Stimulated activated CD4-positive, alpha-beta T cell treated with anti-CD3 and anti-CD28 coated beads, Interleukin-1b, Interleukin-23, amount 100 ng/mL, for 4 hours (primary cell): ENCODE data around the gene C1orf50.
"Not testable (repeated sequence)": the region's sequence is repeated elsewhere in the genome, so short reads cannot be mapped to it uniquely, and the experiment has no call there.

Experiments used
- DNase-seq, 2 donors: peaks; one replicate each; pipeline ENCODE4 v3.0.0-alpha.2; 2020; ENCODE audit warnings: low read depth in 2 of 2

The C1orf50 gene

DNA sequence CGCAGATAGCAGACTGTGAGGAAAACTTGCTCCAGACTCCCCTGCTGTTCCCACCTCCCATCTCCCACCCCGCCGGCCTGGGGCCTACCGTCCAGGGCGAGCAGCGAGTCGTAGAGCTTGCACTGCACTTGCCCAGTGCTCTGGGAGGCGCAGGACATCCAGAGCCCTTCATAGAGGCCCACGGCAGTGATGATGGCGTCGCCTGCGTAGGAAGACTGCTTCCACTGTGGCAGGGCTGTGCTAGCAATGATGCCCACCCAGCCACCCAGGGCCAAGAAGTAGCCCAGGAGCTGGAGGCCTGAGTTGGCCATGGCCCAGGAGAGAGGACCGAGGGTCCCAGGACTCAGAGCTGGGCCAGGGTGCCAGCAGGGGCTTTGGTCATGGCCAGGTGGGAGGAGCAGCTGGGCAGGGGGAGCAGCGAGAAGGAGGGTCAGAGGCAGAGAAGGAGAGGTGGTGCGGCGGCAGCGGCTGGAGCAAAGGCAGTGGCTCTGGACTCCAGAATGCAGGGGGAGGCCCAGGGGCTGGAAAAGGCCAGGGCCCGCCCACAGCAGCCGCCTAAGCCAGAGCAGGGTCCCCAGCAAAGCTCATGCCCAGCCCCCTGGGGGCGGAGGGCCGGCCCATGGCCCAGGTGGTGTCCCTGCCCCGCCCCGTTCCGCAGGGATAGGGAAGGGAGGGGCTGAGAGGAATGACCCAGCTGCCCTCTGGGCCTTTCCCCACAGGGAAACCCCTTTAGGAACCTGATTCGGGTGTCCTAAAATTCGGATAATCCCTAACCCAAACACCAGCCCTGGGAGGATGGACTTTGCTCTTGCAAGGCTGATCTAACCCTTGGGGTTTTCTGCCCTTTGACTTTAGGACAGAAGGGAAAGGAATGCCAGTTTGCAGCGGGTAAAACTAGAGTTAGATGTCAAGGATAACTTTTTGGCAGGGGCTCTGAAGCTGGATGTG is 27.0 kb upstream of the C1orf50 start, which contains the start of gene CLDN19:
CLDN19 (minus strand) TSS at position 484 of the 948 bp plus-strand sequence; CDS start at position 311, 173 bp downstream.
- DNase-seq, result no peak

DNA sequence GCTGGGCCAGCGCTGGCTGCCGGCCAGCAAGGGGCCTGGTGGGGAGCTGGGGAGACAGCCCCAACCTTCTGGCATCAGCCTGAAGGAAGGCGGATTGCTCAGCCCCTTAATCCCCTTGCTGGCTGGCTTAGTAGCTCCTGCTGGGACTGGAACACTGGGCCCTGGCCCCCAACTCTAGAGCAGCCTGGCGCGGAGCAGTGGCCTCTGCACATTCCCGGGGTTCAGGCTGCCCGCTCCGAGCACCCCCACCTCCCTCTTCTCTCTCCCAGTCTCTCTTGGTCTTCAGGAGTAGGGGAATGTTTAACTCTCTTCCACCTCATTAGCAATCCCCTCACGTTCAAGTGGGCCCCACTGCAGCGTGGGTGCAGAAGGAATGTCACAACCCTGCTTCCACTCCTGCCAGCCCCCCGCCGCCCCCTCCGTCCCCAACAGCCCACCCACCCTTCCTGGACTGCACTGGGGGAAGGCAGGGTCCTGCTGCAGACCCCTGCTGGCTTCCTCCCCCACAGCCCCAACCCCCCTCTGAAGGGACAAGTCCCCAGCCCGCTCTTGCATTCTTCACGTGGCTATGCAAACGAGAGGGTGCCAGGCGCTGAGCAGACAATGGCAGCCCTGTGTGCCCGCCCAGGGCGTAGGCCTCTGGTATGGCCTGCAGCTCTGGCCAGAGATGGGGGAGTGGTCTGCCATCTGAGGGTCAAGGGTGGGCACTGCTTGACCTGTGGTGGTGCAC is 26.0 kb upstream of the C1orf50 start:
- no peak for DNase-seq

DNA sequence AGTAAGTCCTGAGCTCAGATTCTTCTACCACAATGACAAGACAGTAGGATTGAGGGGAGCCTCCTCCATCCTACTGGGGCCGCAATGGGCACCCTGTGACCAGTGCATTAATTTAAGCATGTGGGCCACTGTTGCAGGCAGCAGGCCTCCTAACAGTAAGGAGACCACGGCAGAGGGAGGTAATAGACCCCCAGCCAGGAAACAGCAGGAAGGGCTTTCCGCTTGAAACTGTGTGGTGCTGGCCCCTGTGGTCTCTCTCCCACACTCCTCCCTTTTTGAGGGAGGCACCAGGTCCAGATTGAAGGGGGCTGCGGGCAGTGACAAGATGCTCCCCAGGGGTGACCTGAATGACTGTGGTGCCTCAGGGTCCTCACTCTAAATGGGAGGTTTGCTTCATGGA is 25.3 kb upstream of the C1orf50 start:
- DNase-seq, result no peak

DNA sequence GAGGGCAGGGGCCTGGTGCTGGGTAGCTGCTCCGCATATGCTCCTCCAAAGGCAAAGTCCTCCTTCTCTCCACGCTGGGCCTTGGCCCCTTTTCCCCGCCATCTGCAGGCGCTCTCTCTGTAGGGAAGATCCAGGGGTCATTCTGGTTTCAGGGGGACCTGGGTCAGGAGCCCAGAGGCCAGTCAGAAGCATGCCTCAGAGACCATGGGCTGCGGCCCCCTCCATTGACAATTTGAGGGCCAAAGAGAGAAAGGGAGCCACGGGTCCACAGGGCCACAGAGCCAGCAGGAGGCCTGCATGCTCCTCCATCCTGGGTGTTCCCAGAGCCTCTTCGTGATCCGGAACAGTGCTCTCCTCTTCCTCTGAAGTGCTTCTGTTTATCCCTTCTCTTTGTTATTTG is 24.9 kb upstream of the C1orf50 start:
- no peak for DNase-seq

DNA sequence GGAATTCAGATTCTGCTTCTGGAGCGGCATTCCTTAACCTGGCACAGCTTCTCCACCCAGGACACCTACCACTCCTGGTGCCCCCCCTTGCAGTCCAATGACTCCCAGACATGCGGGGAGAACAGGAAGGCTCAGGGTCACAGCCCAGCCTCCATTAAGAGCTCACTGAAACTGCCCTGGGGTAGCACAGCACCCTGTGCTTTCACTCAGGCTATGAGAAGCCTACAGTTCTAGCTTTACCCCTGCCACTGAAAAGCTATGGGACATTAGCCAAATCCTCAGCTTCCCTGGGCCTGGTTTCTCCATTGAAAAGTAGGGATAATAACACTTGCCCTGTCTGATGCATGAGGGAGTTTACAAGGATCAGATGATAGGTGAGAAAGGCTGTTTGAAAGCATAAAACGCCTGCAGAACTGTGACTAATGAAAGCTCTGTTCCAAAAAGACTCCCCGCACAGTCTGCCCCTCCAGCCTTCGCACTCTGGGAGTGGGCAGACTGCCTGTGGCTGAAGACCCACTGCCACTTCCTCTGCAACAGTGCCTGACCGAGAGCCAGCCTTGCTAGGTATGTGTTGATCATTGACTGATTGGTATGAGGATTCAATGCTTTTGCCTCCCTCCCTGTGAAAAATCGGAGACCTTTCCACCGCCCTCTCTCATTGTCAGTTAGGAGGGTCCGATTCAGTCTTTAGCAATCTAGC is 24.3 kb upstream of the C1orf50 start:
- DNase-seq, result no peak

DNA sequence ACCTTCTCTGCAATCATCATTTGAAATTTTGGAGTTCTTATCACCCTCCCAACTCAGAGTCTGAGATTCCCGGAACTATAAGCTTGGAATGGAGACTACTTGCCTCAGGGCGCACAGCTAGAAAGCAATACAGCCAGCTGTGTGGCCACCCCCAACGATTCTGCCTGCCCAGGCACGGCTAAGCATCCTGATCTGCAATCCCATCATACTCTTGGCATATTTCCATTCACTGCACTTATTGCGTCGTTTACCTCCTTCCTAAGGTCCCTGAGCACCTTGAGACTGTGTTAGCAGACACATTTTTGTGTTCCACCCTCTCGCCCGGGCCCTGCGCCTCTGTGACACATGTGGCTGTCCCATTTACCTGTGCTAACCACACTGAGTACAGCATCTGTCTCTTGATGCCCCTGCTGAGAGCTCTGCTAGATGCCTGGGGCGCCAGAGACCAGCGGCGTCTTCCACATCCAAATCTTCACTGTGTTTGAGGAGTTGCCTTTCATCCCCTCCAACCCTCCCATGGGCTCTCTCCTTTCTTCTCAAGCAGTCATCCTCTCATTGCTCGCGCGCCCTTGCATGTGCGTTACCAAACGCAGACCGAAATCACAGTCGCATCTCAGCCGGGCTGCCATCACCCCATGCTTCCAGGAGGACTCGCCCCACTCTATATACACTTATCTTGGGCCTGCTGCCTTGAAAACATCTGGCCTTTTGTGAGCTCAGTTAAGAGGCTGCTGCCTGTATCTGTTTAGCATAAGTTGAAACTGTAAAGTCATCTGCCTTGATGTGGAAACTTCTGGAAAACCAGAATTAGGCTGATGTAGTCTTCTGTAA is 23.5 kb upstream of the C1orf50 start:
- no peak for DNase-seq

DNA sequence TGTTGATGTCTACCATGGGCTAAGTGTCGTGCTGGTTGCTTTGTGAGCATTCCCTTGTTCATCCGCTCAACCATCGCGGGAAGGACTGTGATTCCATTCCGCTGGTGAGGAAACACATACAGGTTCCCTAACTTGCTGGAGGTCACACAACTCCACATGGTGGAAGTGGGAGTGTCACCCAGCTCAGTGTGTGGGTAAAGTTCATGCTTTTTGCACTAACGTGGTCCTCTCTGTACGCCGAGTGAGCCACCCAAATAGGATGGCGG is 23.0 kb upstream of the C1orf50 start:
- no peak for DNase-seq

DNA sequence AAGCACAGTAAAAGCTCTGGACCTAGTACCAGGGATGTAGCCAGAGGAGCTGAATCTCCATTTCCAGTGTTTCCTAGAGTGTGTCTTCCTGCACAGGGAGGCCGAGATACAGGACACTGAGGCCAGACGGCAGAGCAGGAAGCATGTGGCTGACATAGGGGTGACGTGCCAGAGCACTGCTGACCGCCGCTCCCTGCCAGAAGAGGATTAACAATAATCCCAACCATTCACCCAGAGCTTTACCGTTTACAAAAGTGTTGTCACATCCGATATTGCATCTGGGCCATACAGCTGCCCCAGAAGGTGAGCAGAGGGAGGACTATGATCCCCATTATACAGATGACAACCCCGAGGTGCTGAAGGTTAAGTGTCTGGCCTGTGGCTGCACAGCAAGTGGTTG is 21.2 kb upstream of the C1orf50 start:
- DNase-seq, result no peak

DNA sequence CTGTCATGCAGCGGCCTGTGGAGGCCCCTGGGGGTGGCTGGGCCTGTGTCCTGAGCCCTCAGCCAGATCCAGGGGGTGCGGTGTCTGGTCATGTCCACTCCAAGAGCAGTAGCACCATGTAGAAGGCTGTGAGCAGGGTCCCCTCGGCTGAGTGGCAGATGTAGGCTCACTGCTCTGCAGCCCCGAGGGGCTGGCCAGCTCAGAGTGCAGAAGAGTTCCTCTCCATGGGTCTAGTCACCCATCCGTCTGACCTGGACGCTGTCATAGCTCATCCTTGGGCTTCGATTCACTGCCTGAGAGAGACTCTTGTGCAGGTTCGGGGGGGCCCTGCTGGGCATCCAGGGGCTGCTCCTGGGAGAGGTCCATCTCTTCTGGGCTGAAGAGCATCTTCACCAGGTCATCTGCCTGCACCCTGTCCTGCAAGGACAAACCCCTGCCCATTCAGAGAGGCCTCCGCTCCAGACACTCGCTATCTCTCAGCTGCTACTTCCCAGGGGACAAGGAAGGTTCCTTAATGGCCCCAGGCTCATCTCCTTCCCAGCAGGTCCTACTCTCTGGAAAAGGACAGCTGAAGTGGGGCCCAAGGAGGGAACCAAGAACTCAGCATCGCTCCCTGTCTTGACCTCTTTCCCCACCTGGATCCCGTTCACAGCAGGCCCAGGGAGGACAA is 20.5 kb upstream of the C1orf50 start:
- DNase-seq, result no peak

DNA sequence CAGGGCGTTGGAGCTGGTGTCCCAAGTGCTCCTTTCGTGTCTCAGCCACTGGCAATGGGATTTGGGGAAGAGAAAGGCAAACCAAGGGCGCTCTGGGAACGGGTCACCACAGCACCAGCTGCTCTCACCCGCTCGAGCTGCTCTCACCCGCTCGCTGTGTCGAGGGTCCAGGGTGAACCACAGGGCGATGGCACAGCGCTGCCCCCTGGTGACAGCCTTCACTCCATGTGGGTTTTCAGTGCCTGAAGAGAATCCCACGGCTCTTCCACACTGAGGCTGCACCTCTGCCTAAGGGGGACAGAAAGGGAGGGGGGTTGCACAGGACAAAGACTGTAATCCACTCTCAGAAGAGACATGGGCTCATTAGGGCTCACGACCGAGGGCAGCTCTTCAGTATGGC is 19.9 kb upstream of the C1orf50 start:
- peak; percentile 30 to 45 for DNase-seq

DNA sequence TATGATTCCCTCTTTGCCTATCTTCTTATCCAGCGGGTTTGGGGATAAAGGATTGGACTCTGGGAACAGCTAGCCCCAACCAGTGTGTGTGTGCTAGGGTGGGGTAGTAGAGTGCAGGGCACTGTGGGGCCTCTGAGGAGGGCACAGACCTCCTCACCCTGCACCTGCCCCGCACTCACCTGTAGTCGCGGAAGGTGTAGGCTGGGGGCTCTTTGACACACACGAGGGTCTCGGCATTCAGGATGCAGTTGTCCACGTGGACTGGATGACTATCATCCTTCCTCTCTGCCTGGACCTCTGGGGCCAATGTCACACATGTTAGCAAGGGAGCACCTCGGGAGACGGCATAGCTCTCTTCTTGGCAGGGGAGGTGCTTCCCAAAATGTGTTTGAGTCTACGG is 19.0 kb upstream of the C1orf50 start:
- no peak for DNase-seq

DNA sequence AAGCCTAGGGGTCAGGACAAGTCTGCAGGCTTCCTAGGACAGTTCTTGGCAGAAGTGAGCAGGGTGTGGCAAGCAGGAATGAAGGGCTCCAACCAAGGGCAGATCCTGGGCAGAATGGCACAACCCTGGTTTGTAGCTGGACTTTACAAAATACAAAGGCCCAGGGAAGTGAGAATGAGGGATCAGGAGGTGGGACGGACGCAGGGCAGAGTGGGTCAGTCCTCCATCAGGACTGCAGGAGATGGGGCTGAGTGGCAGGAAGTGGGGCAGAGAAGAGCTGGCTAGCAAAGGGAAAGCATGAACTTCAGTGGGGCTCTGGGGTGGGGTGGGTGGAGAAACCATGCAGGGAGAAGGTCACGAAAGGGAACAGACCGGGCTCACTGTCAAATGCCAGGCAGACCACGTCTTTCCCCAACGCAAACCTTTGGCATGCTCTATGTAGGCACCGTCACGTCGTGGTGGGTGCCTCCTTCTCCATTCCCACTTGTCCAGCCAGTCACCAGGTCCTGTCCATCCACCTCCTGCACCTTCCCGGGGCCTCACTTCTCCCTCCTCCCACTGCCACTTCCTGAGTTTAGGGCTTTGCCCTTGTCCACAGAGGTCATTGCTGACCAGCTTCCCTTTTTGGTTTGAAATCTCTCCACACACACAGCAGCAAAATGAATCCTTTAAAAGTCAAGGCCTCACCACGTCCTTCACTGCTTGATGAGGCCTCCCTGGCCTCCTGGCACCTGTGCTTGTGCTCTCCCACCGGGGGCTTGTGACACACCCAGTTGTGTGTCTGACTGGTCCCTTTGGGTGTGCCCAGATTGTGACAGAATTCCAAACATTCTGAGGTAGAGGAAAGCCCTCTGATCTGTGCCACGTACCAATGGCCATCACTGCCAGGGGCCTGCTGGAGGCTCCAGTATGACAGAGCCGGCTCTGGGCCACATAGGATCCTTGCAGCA is 18.3 kb upstream of the C1orf50 start:
- DNase-seq, result no peak

DNA sequence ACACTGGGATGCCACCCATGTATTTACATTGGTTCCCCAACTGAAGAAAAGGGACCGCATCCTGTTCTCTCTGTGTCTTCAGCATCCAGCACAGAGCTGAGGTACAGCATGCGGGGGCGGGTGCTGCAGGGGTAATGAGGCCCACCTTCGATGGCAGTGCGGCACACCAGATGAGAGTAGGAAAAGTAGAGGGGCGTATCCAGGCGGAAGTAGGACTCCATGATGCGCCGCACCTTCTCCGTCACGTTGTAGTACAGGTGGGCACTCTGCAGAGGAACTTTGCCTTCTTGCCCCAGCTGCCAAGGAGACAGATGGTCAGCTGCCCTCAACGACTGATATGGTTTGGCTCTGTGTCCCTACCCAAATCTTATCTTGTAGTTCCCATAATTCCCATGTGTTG is 17.0 kb upstream of the C1orf50 start:
- no peak for DNase-seq

DNA sequence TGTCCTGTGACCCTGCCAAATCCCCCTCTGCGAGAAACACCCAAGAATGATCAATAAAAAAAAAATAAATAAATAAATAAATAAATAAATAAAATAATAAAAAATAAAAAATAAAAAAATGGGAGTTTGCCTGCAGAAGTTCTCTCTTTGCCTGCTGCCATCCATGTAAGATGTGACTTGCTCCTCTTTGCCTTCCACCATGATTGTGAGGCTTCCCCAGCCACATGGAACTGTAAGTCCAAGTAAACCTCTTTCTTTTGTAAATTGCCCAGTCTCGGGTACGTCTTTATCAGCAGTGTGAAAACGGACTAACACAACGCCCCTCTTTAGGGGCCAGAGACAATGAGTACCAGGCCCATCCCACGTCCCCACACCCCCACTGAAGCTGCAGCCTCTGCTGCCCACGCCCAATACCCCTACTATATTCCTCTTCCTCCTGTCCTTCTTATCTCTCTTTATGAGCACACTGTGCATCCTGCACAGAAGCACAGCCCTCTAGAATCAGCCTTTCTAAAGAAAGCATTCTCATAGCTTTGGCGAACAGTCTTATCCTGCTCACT is 15.5 kb upstream of the C1orf50 start:
- not testable (repeated sequence) for DNase-seq

DNA sequence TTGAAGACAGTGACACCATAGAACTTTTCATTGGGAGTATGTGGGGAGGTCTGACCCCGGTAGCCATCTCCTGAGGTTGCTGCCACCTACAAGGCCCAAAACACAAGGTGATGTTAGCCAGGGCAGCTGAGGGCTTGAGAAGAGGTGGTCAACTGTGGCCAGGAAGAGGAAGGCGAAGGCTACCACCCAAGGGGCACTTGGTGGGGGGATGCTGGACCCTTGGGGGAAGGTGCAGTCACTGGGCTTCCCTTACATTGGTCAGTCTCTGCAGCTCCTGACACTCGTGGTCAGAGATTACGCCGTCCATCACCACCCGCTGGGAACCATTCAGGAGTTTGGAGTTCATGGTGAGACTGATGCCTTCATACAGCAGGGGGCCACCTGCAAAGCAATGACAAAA is 14.8 kb upstream of the C1orf50 start:
- DNase-seq, result no peak

DNA sequence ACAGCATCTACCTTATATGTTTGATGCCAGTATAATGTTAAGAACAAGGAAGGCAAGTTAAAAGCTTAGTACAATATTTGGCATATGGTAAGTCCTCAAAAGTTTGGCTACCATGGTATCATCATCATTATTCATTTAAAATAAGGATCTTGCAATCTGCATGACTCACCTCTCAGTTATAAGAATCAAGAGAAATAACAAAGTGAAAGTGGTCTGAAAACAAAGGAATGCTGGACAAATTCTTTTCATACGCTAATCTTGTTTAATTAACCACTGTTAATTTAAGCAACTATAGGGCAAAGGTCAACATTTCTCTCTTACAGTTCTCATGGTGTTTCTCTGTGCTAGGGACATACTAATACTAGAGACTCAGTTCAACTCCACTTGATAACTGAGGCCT is 14.0 kb upstream of the C1orf50 start:
- DNase-seq, result no peak

DNA sequence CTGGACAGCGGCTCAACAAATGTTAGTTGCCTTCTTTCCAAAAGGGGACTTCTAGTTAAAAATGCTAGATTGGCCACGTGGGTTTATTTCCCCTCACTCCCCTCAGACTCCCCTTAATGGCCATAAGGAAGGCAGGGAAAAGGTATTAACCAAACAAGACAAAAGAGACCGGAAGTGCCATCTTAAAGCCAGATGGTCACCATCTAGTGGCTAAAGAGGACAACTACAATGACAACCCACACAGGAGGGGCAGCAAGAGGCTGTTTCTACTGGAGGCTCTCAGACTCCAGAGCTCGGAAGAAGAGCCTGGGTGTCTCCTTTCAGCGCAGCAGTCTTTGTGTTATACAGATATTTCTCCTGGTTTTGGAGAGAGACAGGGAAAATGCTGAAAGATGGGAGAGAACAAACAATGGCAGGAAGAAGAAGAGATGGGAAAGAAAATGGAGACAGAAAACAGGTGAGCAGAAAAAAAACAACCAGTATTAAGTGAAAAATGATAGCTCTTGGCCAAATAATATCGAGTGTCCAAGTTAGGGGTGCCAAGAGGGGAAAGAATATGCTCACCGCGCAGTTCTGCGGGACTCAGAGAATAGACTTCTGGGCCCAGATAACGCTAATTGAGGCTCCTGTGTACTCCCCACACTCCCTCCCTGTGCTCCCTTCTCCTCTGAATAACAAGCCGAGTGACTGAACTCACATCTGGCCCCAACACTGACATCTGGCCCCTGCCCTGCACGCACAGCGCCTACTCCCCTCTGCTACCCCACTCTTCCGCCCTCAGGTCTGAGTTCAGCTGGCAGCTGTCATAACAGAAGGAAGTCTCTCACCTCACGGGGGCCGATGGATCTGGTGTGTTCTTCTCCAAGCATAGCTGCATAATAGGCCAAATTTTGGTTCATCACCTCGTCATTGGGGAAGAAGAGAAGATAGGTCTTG is 9.8 kb upstream of the C1orf50 start:
- DNase-seq, result no peak

DNA sequence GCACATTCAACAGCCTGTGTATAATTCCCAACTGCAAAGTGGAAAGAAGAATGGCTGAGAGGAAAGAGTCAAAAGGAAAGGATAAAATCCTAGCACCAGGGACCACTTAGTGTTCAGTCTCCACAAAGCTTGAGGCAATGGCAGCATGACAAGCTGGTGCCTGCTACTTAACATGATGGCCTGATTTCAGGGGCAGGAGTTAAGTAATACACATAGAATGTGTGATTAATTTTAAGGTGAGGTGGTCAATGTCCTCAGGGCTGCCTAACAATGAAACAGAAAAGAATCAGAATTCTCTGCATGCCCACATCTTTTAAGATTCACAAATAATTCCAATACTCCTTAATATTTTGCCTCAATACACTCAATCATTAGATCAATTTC is 9.2 kb upstream of the C1orf50 start:
- DNase-seq, result no peak

DNA sequence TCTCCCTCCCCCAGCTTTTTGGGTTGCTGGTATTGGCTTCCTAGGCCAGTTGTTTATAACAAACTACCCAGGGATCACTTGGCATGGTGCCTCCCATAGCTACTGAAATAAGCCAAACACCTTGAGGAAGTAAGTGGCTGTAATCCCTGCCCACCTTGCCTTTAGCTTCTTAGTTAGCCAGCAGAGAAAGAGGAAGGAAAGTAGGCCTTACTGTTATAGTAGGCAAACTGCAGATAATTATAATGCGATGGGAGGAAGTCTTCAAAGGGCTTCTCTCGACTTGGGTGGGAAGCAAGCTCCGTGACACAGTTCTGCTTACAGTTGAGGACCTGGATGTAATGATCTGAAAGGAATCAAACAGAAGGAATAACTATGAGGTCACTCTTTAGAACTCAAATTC is 8.4 kb upstream of the C1orf50 start:
- DNase-seq, result no peak
